ES-I3 (cell line): Measurements from ENCODE around the gene LRPAP1.

Experiments
- H3K36me3 ChIP-seq: 2 replicates; pipeline ENCODE4 v1.6.1; 2013; ENCODE audit warnings: mild to moderate bottlenecking, low read length, control low read depth, moderate library complexity; ENCODE audit not compliant: insufficient read depth
- H3K4me1 ChIP-seq: 2 replicates; pipeline ENCODE4 v1.6.1; 2013; ENCODE audit warnings: mild to moderate bottlenecking, control low read depth, low read length; ENCODE audit not compliant: insufficient read depth
- H3K9ac ChIP-seq: 2 replicates; pipeline ENCODE4 v1.6.1; 2013; ENCODE audit warnings: low read depth, mild to moderate bottlenecking, low read length, moderate library complexity
- H3K9me3 ChIP-seq: 2 replicates; pipeline ENCODE4 v1.6.1; 2013; ENCODE audit warnings: mild to moderate bottlenecking, low read length, moderate library complexity; ENCODE audit not compliant: control insufficient read depth, insufficient read depth

The LRPAP1 gene

GRCh38 chr4:3469386-3470243 is 62.6 kb downstream of the LRPAP1 start:
- no peaks in the 10 kb centered on the region for H3K36me3 ChIP-seq
- H3K4me1 ChIP-seq, result no peaks in the 10 kb centered on the region
- no peaks in the 10 kb centered on the region for H3K9me3 ChIP-seq
- H3K9ac ChIP-seq, result no peak overlapping the region

GRCh38 chr4:3468804-3469203 is 63.4 kb downstream of the LRPAP1 start:
- no peaks in the 10 kb centered on the region for H3K4me1 ChIP-seq
- H3K9me3 ChIP-seq, result no peaks in the 10 kb centered on the region
- no peak overlapping the region for H3K9ac ChIP-seq
- H3K36me3 ChIP-seq, result no peaks in the 10 kb centered on the region

- Histone ChIP-seq H3K9me3 (no peaks in the 10 kb centered on the region), H3K9ac (no peak overlapping the region), H3K36me3 (no peaks in the 10 kb centered on the region), H3K4me1 (no peaks in the 10 kb centered on the region)
Measured at GRCh38 chr4:3468154-3468553, 64.1 kb downstream of the LRPAP1 start.

GRCh38 chr4:3467601-3468031 is 64.6 kb downstream of the LRPAP1 start:
- no peaks in the 10 kb centered on the region for H3K4me1 ChIP-seq
- H3K9ac ChIP-seq, result no peak overlapping the region
- no peaks in the 10 kb centered on the region for H3K36me3 ChIP-seq
- no peaks in the 10 kb centered on the region for H3K9me3 ChIP-seq

- Histone ChIP-seq H3K36me3 (no peaks in the 10 kb centered on the region), H3K9ac (no peak overlapping the region), H3K4me1 (no peaks in the 10 kb centered on the region), H3K9me3 (no peaks in the 10 kb centered on the region)
Measured at GRCh38 chr4:3466691-3467600, 65.3 kb downstream of the LRPAP1 start.

- Histone ChIP-seq H3K4me1 (no peaks in the 10 kb centered on the region), H3K9ac (no peak overlapping the region), H3K9me3 (no peaks in the 10 kb centered on the region), H3K36me3 (no peaks in the 10 kb centered on the region)
Measured at GRCh38 chr4:3465698-3466671, 66.2 kb downstream of the LRPAP1 start.

GRCh38 chr4:3464911-3465697 is 67.1 kb downstream of the LRPAP1 start:
- H3K9ac ChIP-seq, result no peak overlapping the region
- H3K36me3 ChIP-seq, result no peaks in the 10 kb centered on the region
- H3K4me1 ChIP-seq, result no peaks in the 10 kb centered on the region
- no peaks in the 10 kb centered on the region for H3K9me3 ChIP-seq

GRCh38 chr4:3464349-3464905 is 67.8 kb downstream of the LRPAP1 start:
- Histone ChIP-seq H3K9me3 (no peaks in the 10 kb centered on the region), H3K36me3 (no peaks in the 10 kb centered on the region), H3K4me1 (no peaks in the 10 kb centered on the region), H3K9ac (no peak overlapping the region)

GRCh38 chr4:3463556-3464348 is 68.5 kb downstream of the LRPAP1 start:
- no peaks in the 10 kb centered on the region for H3K9me3 ChIP-seq
- no peaks in the 10 kb centered on the region for H3K4me1 ChIP-seq
- H3K36me3 ChIP-seq, result no peaks in the 10 kb centered on the region
- no peak overlapping the region for H3K9ac ChIP-seq

- H3K9ac ChIP-seq, result no peak within 1 kb of the TSS
- H3K9me3 ChIP-seq, result no peaks in the 10 kb centered on the region
- no peaks in the 10 kb centered on the region for H3K36me3 ChIP-seq
- no peaks in the 10 kb centered on the region for H3K4me1 ChIP-seq
Measured at GRCh38 chr4:3462790-3463415, 69.3 kb downstream of the LRPAP1 start, which contains the start of gene DOK7. DOK7 (plus strand) TSS chr4:3463306; CDS start chr4:3463376, 70 bp downstream.

GRCh38 chr4:3462321-3462789 is 69.9 kb downstream of the LRPAP1 start:
- Histone ChIP-seq H3K9me3 (no peaks in the 10 kb centered on the region), H3K4me1 (no peaks in the 10 kb centered on the region)

More at GRCh38 chr4:3462321-3462789, 69.9 kb downstream of the LRPAP1 start:
- Histone ChIP-seq H3K9ac (no peak overlapping the region), H3K36me3 (no peaks in the 10 kb centered on the region)
